Measurements from ENCODE around the gene WASF2.

DNA sequence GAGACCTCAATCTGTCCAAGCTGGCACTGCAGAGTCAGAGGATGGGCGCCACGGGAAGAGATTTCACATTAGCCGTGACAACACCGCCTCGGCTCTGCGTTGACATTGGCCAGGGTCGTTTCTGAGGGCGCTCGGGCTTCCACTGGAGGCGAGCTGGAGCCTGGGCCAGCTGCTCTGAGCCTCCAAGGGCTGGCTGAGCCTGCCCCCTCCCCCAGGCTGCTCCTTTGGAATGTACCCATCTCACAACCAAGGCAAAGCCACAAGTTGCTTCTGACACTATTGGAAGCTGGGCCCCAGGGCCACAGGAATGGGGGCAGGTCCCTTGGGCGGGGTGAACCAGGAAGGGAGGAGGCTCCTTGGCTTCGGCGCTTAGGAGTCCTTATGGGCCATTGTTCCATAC lies 84.9 kb downstream of the WASF2 start:
- TF ChIP-seq EGR1 (IDR thresholded peaks at IDR 0.05) (no peak), TCF12 (IDR thresholded peaks at IDR 0.05; ENCODE audit: low read depth) (no peak)

Data from Ishikawa (cell line).